DMS 273 (cell line): ENCODE results near the gene MZT2A.
"Not testable (repeated sequence)": the region's sequence is repeated elsewhere in the genome, so short reads cannot be mapped to it uniquely, and the experiment has no call there.

Experiments
- DNase-seq: peaks from one replicate; lab custom pipeline; 2025; ENCODE audit not compliant: unreplicated experiment; lab: John Stamatoyannopoulos, UW

The MZT2A gene

DNA sequence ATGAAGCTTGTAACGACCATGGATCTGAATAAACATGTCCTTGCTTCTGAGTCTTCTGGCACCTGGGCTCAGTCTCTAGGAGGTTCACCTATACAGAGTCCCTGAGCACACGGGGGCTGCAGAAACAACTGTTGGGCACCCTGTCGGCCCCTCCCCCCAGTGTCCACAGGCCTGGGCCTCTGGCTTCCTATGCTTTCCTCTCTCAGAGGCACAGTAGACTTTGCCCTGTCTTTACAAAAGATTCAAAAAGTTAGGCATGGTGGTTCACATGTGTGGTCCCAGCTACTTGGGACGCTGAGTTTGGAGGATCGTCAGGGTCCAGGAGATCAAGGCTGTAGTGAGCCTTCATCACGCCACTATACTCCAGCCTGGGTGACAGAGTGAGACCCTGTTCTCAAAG lies 29.3 kb upstream of the MZT2A start:
- DNase-seq, result not testable (repeated sequence)

DNA sequence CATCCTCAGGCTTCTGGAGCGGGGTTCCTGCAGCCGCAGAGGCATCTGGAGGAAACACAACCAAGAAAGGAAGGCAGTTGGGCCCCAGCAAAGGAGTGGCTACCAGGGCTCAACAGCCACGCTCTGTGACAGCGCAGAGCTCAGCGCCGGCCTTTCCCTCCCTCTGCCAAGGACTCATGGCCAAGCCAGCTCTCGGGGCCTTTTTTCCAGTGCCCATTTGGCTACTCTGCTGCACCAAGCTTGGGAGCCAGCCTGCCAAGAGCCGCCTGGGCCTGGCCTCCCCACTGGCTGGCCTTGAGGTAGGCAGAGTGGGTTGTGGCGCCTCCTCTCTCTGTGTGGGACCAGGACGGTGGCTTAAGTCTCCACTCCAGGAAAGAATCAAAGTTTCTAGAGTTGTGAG lies 28.3 kb upstream of the MZT2A start:
- no peak for DNase-seq

DNA sequence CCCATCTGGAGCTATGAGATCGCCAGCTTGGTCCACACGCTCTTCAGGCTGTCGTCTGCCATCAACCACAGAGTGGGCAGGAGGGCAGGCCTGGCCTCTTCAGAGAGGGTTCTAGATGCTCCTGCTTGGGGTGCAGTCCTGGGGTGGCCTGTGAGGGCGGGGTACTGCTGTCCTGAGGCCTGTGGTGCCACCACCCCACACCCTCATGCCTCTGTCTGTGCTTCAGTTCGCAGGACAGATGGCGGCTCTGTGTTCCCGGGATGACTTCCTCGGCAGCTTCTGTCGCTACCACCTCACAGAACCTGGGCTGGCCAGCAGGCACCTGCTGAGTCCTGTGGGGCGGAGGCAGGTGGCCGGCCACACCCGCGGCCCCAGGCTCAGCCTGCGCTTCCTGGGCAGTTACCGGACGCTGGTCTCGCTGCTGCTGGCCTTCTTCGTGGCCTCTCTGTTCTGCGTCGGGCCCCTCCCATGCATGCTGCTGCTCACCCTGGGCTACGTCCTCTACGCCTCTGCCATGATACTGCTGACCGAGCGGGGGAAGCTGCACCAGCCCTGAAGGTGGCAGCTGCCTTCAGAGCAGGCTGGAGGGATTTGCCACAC lies 27.8 kb upstream of the MZT2A start:
- DNase-seq, result not testable (repeated sequence)

DNA sequence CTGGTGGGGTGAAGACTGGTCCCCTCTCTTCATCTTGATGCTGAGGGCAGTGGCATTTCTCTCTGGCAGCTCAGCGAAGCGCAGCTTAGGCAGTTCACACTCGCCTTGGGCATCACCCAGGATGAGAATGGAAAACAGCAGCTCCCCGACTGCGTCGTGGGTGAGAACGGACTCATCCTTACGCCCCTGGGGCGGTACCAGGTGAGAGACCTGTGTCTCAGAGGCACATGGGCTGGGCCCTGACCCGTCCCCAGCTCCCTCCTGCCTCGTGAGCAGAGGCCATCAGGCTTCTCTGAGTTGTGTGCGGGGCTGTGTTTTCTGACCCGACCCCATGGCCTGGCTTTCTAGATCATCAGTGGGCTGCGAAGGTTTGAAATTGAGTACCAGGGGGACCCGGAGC lies 27.3 kb upstream of the MZT2A start:
- no peak for DNase-seq

DNA sequence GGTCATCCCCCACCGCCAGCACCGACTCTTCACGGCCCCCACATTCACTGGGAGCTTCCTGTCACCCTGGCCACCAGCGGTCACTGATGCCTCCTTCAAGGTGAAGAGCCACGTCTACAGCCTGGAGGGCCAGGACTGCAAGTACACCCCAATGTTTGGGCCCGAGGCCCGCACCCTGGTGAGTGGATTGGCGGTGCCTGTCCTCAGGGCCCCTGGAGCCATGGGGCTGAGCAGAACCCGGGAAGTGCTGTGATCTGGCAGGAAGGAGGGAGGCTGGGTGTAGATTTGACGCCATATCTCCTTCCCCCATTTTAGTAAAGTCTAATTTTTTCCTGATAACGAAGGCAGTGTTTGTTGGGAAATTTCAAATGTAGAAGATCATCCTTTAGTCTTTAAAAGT lies 26.3 kb upstream of the MZT2A start:
- not testable (repeated sequence) for DNase-seq

DNA sequence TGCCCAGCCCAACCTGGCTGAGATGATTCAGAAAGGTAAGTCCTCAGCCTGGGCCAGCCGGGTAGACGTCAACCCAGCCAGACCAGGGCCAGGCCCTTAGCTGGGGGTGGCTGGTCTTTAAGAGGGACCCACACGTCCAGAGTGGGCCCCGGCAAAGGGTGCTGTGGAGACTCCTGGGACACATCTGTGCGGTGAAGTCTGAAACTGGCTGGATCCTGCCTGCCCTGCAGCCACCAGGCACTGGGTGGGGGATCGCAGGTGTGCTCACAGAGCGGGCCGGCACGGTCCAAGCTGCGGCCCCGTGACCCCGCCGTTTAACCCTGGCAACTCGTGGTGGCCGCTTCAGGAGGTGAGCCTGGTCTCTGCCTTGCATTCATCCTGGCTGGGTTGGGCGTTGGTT lies 25.7 kb upstream of the MZT2A start:
- not testable (repeated sequence) for DNase-seq

DNA sequence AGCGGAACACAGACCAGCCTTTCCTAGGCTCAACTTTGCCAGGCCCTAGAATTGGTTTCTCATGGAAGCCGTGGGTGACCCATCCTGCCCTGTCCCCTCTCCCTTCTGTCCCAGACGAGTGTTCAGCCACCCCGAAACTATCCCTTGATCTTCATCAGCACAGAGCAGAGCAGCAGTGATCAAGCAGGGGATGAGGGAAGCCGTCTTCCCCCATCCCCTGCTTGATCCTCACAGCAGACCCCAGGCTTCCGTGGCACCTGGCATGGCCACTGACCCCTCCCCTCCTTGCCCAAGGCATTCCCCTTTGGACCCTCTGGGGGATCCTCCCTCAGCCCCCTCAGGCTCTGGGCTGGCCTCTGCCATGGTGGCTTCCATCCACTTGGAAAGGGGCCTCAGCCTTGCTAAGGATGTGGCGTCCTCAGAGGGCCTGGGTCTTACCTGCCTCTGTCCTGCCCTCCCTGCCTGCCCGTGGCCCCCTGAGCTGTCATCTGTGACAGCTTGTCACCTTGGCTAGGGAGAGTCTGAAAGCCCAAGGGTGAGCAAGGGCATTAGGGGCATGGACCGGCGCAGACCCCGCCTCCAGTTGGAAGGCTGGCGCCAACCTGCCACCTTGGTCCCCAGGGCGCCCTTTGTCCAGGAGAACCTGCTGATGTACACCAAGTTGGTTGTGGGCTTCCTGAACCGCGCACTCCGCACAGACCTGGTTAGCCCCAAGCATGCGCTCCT lies 25.1 kb upstream of the MZT2A start:
- no peak for DNase-seq

DNA sequence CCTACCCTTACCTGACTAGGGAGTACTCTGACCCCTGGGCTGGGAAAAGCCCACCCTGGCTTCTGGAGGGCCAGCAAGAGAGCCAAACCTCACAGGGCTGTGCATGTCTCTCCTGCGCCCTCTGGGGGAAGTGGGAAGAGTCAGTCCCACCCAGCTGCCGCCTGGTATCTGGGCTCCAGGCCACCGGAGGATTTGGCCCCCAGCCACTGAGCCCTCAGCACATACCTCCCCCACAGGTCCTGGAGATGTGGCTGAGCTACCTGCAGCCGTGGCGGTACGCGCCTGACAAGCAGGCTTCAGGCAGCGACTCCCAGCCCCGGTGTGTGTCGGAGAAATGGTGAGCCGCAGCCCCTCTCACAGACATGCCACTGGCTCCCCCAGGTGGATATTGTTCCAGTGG lies 24.4 kb upstream of the MZT2A start:
- DNase-seq, result peak; percentile 78

DNA sequence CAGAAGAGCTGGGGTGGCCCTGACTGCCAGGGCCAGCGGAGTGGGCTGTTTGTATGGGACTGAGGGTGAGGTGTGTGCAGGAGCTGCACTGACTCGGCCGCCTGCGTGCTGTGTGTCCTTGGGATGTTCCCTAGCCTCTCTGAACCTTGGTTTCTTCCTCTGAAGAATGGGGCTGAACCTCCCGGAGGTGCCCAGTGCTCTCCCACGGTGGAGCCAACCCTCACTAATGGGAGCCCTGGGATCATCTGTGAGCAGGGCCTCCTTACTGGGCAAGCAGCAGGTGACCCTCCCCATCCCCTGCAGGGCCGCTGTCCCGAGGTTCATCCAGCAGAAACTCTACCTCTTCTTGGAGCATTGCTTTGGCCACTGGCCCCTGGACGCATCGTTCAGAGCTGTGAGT lies 23.8 kb upstream of the MZT2A start:
- no peak for DNase-seq

DNA sequence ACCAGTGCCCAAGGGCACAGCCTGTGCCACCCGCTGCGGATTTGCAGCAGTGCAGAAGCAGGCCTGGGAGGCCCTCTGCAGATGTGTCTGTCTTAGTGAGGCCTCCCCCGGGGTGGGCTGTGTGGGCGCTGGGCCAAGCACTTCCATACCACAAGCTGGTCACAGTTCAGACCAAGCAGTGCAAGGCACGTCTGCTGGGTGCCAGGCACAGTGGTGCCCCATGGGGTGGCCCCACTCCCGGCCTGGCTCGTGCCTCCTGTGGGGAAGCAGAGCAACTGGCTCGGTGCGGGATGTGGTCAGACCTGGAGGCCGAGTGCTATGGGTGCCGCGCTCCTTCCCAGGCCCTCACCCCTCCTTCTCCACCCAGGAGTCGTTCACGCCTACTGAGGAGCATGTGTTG lies 23.0 kb upstream of the MZT2A start:
- DNase-seq, result peak; percentile 18

DNA sequence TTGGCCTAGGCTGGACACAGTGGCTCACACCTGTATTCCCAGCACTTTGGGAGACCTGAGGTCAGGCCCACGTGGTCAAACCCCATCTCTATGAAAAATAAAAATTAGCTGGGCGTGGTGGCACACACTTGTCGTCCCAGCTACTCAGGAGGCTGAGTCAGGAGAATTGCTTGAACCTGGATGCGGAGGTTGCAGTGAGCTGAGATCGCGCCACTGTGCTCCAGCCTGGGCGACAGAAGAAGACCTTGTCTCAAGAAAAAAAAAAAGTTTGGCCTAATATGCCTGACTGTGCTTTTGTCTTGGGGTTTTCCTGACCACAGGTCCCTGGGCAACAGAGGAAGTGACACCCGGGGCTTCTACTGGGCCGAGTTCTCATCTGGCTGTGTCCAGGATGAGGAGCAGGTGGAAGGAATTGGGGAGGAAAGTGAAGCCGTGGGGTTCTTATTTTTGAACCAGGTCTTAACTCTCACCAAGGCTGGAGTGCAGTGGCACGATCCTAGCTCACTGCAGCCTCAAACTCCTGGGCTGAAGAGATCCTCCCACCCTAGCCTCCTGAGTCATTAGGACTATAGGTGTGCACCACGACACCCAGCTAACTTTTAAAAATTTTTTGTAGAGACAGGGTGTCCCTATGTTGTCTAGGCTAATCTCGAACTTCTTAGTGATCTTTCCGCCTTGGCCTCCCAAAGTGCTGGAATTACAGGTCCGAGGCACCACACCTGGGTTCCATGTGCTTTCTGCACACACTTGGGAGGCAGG lies 22.4 kb upstream of the MZT2A start:
- DNase-seq, result not testable (repeated sequence)

DNA sequence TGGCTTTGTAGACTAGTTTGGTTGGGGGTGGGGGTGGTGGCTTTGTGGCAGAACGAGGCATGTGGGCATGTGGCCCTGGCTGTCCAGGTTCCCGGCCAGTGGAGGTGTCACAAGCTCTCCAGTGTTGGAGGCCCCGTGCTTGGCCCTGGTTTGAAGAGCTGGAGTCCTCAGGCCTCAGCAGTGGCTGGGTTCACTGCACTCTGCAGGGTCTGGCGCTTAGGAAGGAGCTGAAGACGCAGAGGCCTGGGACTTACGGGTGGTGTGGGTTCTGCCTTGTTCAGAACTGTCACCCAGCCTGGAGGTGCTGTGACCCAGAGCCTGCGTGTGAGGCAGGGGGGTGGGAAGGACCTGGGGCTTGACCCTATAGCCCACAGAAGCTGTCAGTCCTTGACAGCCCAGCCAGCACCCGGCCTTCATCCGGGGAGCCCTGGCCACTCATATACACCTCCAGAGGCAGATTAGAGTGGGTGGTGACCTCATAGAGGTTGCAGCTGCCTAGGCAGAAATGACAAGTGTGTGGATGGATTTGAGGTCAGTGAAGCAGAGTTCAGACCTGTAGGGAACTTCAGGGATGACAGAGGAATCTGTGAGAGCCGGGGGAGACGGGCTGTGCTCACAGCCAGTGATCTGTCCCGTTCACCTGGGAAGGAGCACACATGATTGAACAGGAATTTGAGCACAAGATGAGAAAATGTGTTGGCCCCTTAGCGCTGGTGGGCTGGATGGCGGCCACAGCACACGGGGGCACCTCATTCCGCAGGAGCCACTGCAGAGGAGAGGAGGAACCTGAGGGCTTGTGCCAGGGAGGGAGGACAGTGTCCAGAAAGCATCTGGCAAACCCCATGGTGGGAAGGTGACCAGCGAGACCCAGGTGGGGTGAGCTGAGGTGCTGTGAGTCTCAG lies 20.0 kb upstream of the MZT2A start:
- DNase-seq, result not testable (repeated sequence)

DNA sequence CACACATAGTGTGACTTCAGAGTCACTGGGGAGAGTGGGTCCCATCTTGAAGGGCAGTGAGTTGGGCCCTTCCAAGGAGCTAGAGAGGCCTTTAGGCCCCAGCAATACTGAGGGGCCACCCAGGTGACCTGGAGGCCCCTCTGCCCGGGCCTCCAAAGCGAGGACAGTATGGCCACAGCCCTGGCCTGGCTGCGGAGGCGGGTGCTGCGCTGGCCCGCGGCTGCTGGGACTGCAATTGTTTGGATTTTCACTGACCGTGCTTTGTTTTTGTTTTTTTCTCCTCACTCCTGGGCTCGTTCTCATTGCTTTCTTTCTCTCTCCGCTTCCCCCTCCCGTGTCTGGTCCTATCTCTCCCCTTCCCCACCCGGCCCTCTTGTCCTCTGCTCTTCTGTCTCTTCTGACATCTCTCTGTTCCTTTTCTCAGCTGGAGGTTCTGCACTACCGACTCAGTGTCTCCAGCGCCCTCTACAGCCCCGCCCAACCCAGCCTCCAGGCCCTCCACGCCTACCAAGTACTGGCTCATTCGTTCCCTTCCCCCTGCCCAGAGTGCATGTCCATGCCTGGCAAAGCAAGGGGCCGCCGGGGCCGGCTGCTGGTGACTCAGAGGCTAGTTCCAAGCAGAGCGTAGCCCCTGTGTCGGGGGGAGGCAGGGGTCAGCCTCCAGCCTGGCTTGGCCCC lies 19.2 kb upstream of the MZT2A start:
- not testable (repeated sequence) for DNase-seq

DNA sequence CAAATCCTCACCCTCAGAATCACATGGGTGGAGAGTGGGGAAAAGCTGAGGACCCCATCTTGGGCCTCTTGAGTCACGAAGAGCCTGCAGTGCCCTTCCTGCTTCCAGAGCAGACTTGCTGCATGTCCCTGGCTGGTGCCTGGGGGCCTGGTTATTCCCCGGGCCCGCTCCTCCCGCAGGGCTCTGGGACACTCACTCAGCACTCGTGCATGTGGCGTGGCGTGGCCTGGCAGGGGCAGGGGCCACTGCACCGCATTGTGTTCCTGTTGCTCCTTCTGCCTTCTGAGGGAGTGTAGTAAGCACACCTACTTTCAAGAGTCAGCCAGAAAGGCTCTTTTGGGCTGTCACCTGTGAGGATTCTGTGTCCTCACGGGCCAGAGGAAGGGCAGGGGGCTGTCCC lies 17.4 kb upstream of the MZT2A start:
- DNase-seq, result no peak

DNA sequence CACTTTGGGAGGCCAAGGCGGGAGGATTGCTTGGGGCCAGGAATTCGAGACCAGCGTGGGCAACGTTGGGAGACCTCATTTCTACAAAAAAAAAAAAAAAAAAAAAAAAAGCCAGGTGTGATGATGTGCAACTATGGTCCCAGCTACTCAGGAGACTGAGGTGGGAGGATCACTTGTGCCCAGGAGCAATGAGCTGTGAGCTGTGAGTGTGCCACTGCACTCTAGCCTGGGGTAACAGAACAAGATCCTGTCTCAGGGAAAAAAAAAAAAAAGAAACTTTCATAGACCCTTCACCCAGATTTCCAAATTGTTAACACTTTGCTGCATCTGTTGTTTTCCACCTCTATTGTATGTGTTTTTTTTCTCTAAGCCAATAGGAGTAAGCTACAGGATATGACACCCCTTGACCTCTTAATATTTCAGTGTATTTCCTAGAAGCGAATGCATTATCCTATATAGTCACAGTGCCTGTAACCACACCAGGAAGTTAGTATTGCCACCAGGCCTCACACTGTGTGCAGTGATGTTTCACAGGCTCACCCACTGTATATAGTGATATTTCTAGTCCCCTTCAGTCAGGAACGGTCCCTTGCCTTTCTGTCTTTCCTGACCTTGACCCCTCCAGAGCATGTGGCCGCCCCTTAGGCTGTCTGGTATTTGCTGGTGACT lies 12.0 kb upstream of the MZT2A start:
- DNase-seq, result not testable (repeated sequence)

DNA sequence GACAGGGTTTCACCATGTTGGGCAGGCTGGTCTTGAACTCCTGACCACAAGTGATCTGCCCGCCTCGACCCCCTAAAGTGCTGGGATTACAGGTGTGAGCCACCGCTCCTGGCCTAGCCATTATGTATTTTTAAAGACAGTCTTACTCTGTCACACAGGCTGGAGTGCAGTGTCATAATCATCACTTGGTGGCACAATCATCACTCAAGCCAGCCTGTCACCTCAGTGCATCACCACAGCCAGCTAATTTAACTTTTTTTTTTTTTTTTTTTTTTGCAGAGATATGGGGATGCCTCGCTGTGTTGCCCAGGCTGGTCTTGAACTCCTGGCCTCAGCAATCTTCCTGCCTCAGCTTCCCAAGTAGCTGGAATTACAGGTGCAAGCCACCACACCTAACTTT lies 11.4 kb upstream of the MZT2A start:
- DNase-seq, result not testable (repeated sequence)

DNA sequence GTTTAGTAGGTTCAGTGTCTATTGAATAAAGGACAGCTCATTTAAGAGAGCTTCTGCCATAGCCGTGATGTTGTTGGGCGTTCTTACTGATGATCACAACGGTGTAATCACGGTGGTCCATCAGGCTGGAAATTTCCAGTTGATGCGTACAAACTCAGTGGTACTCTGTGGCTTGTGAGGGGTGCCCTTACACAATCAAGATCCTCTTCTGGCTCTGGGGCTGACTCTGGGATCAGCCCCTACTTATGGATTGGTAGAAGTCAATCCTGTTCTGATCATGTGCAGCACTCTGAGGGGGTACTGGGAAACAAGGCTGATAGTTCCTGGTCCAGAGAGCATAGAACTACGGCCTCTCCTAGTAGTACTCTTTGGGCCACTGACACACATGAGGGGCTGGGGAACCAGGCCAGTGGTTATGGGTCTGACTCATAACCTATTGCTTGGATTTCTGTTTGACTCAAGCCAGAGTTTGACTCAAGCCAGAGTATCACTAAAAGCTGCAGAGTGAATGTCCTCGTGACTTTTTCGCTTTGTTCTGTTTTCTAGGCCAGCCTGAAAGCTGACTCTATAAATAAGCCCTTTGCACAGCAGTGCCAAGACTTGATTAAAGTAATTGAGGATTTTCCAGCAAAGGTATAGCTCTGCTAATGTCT lies 6.2 kb upstream of the MZT2A start:
- DNase-seq, result not testable (repeated sequence)

DNA sequence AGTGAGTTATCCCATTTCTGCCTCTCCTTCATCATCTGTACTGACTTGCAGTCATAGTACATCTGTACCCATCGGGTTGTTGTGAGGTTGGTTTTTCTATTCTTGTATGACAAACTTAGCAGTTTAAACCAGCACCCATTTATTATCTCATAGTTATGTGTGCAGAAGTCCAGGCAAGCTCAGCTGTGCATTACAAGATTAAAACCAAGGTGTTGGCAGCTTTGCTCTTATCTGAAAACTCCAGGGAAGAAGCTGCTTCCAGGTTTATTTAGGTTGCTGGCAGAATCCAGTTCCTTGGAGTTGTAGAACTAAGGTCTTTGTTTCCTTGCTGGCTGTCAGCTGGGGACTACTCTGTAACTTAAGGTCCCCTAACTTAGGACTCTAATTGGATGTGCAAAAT lies 3.3 kb upstream of the MZT2A start:
- not testable (repeated sequence) for DNase-seq

DNA sequence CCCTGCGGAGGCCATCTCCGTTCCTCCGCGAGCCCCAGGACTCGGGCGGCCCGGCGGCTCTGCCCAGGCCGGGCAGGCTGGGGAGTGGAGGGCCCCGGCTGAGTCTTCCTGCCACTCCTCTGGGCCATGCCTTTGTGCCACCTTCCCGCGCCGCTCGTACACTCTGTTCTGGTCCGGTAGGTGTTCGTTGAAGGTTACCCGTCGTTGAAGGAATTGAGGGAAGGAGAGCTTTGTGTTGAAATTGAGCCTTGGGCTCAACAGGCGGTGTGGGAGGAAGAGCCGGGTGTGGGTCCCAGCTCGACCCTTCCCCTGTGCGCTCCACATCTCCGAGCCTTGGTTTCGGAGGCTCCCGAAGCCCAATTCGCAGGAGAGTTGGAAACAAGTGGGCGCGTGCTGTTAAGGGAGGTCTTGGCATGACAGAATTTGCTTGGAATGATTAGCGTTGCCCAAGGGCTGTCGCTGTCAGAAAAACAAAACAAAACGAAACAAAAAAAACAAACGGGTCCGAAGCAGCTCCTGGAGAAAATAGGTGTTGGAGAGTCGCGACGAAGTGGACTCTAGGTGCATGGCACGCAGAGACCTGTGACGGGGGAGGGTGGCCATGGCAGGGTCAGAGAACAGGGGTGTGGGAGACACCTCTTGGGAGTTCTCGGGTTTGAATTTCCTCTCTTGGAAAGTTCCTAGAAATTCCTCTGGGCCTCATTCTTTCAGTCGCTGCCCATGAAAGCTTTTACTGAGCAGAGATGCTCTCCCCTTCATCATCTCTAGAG lies 1.2 kb upstream of the MZT2A start:
- DNase-seq, result peak; percentile 61
